Measurements from ENCODE around the gene SPRY2. TPM values are rescaled to one million over a fixed set of nuclear protein-coding genes. Genes with fewer than 3 reads are reported as not detected.

The SPRY2 gene
- polyA plus RNA-seq, 1 donor from 2014 or later = 6.0 TPM

GRCh38 chr13:80361298-80361697 lies 20.4 kb upstream of the SPRY2 start:
- no peaks in the 10 kb centered on the region for H3K36me3 ChIP-seq (ENCODE audit: insufficient read depth, low read length)
- no peaks in the 10 kb centered on the region for H4K20me1 ChIP-seq (ENCODE audit: insufficient read depth)
- H3K4me2 ChIP-seq (ENCODE audit: low read length) = no peak overlapping the region
- no peaks in the 10 kb centered on the region for H3K9me2 ChIP-seq (ENCODE audit: insufficient read depth, low read length)
- no peak for TF ChIP-seq CTCF (IDR thresholded peaks at IDR 0.05; ENCODE audit: poor library complexity, severe bottlenecking)
- no peak for TF ChIP-seq EZH2 (IDR thresholded peaks at IDR 0.05; ENCODE audit: borderline replicate concordance, insufficient read depth, low read length, poor library complexity, severe bottlenecking)
- TF ChIP-seq TAF1 (IDR thresholded peaks at IDR 0.05; ENCODE audit: low read depth) = no peak
- no peak for TF ChIP-seq SMC3 (conservative IDR thresholded peaks at IDR 0.05; ENCODE audit: poor library complexity)
- TF ChIP-seq REST (IDR thresholded peaks at IDR 0.05; ENCODE audit: borderline replicate concordance) = no peak
- no peak for TF ChIP-seq EP300 (conservative IDR thresholded peaks at IDR 0.05; ENCODE audit: poor library complexity, severe bottlenecking)
- no peak for TF ChIP-seq RAD21 (conservative IDR thresholded peaks at IDR 0.05)
- TF ChIP-seq MXI1 (conservative IDR thresholded peaks at IDR 0.05; ENCODE audit: poor library complexity, severe bottlenecking) = no peak
- TF ChIP-seq POLR2AphosphoS5 (IDR thresholded peaks at IDR 0.05) = no peak
- no peak overlapping the region for H3K4me3 ChIP-seq (ENCODE audit: low read length)
- no peak overlapping the region for H3K27ac ChIP-seq (ENCODE audit: low read length)
- no peak overlapping the region for H2AFZ ChIP-seq (ENCODE audit: low read depth, low read length)
- no peaks in the 10 kb centered on the region for H3F3A ChIP-seq (ENCODE audit: insufficient read depth, low read length, poor library complexity, severe bottlenecking)
- no peaks in the 10 kb centered on the region for H3K27me3 ChIP-seq (ENCODE audit: insufficient read depth, low read depth, low read length)
- H3K9me3 ChIP-seq (ENCODE audit: low read length) = no peaks in the 10 kb centered on the region
- H3K9ac ChIP-seq (ENCODE audit: low read length) = no peak overlapping the region
- no peaks in the 10 kb centered on the region for H3K79me2 ChIP-seq (replicated peaks; ENCODE audit: insufficient read depth, low read length)

DNA sequence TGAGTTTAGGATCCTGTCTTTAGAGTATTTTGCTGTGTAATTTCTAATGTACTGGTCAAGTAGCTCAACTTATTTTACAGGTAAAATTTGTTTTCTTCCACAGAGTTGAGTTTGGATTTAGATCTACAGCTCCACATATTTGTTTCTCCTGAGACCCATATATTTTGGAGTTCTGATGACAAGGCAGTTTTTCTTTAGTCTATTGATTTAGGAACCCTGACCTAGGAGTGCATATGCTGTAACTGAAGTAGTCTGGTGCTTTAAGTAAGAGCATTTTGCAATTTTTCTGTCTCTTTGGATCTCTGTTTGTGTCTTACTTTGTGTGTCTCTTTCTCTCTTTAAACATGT lies 19.5 kb upstream of the SPRY2 start:
- Histone ChIP-seq H3K79me2 (replicated peaks; ENCODE audit: insufficient read depth, low read length) (no peaks in the 10 kb centered on the region), H3K36me3 (ENCODE audit: insufficient read depth, low read length) (no peaks in the 10 kb centered on the region), H3K9me2 (ENCODE audit: insufficient read depth, low read length) (no peaks in the 10 kb centered on the region), H3K27ac (ENCODE audit: low read length) (no peak overlapping the region), H3K9ac (ENCODE audit: low read length) (no peak overlapping the region), H3K4me3 (ENCODE audit: low read length) (no peak overlapping the region), H3F3A (ENCODE audit: insufficient read depth, low read length, poor library complexity, severe bottlenecking) (no peaks in the 10 kb centered on the region), H3K4me2 (ENCODE audit: low read length) (no peak overlapping the region), H3K27me3 (ENCODE audit: insufficient read depth, low read depth, low read length) (no peaks in the 10 kb centered on the region), H3K9me3 (ENCODE audit: low read length) (no peaks in the 10 kb centered on the region), H4K20me1 (ENCODE audit: insufficient read depth) (no peaks in the 10 kb centered on the region), H2AFZ (ENCODE audit: low read depth, low read length) (no peak overlapping the region)
- no peak for TF ChIP-seq EP300 (conservative IDR thresholded peaks at IDR 0.05; ENCODE audit: poor library complexity, severe bottlenecking)
- TF ChIP-seq TAF1 (IDR thresholded peaks at IDR 0.05; ENCODE audit: low read depth) = no peak
- no peak for TF ChIP-seq MXI1 (conservative IDR thresholded peaks at IDR 0.05; ENCODE audit: poor library complexity, severe bottlenecking)
- TF ChIP-seq POLR2AphosphoS5 (IDR thresholded peaks at IDR 0.05) = no peak
- TF ChIP-seq CTCF (IDR thresholded peaks at IDR 0.05; ENCODE audit: poor library complexity, severe bottlenecking) = no peak
- no peak for TF ChIP-seq EZH2 (IDR thresholded peaks at IDR 0.05; ENCODE audit: borderline replicate concordance, insufficient read depth, low read length, poor library complexity, severe bottlenecking)
- no peak for TF ChIP-seq REST (IDR thresholded peaks at IDR 0.05; ENCODE audit: borderline replicate concordance)
- TF ChIP-seq RAD21 (conservative IDR thresholded peaks at IDR 0.05) = no peak
- TF ChIP-seq SMC3 (conservative IDR thresholded peaks at IDR 0.05; ENCODE audit: poor library complexity) = no peak
